PFSK-1 (cell line): Measurements from ENCODE around the gene LTB.
A peak's percentile ranks its signal among the peaks of the same experiment; 100 is the strongest.

Source experiments
- FOXP2 ChIP-seq: optimal IDR thresholded peaks from 2 replicates; pipeline ENCODE3; 2011; ENCODE audit warnings: borderline replicate concordance, control low read depth, inconsistent platforms; ENCODE audit not compliant: insufficient read depth; ENCODE audit errors: extremely low read length, extremely low read depth
- POLR2AphosphoS5 ChIP-seq: IDR thresholded peaks from 2 replicates; pipeline ENCODE4 v1.6.1; 2012; ENCODE audit warnings: low read depth, mild to moderate bottlenecking, control low read depth, low read length, moderate library complexity
- REST ChIP-seq, 2 experiments: IDR thresholded peaks; 2 replicates each; pipeline versions ENCODE4 v1.6.1 to v1.8.0; 2011 to 2012; ENCODE audit warnings: low read depth in 2 of 2, low read length in 2 of 2, control low read depth in 1 of 2, inconsistent platforms in 1 of 2, mild to moderate bottlenecking in 1 of 2, moderate library complexity in 1 of 2; ENCODE audit not compliant: insufficient read depth in 1 of 2
- SIN3A ChIP-seq: IDR thresholded peaks from 2 replicates; pipeline ENCODE4 v1.6.1; 2012; ENCODE audit warnings: mild to moderate bottlenecking, low read length, moderate library complexity, borderline replicate concordance; ENCODE audit not compliant: insufficient read depth
- TAF1 ChIP-seq: IDR thresholded peaks from 2 replicates; pipeline ENCODE4 v1.6.1; 2012; ENCODE audit warnings: low read length, control low read depth, borderline replicate concordance; ENCODE audit not compliant: insufficient read depth

LTB gene

DNA sequence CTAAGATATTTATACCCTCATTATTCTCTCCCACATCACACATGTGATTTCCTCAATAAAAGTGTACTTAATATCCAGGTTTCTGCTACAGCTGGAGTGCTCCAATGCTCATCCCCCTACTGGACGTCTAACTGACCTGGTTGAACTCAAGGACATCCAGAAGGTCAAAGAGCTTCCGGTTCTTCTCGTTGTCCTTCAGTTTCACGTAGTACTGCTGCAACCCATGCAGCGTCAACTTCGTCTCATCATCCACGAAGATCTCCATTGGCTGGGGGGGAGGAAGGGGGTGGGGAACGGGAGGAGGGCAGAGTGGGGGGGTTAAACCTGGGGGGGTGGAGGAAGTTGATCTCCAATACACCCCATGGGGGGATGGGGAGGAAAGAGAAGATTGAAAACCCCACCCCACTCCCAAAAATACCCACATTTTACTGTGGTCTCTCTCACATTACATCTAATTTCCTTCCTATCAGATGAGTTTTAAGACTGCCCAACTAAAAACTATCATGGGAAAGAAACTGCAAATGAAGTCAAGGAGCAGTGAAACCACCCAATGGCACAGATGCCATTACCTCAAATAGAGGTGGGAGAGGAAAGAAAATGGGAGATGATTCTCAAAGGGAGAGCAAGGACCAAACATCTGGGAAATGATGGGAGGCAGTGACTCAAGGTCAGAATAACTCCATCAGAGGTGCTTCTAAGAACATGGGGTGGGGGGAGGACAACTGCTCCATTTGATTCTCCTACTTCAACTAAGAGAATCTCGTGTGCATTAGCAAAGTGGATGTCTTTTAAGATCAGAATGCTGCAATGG is 49.4 kb downstream of the LTB start:
- TF ChIP-seq POLR2AphosphoS5 = peak; percentile 10; the same call in 1 of the 2 replicates
- TF ChIP-seq SIN3A = no peak

DNA sequence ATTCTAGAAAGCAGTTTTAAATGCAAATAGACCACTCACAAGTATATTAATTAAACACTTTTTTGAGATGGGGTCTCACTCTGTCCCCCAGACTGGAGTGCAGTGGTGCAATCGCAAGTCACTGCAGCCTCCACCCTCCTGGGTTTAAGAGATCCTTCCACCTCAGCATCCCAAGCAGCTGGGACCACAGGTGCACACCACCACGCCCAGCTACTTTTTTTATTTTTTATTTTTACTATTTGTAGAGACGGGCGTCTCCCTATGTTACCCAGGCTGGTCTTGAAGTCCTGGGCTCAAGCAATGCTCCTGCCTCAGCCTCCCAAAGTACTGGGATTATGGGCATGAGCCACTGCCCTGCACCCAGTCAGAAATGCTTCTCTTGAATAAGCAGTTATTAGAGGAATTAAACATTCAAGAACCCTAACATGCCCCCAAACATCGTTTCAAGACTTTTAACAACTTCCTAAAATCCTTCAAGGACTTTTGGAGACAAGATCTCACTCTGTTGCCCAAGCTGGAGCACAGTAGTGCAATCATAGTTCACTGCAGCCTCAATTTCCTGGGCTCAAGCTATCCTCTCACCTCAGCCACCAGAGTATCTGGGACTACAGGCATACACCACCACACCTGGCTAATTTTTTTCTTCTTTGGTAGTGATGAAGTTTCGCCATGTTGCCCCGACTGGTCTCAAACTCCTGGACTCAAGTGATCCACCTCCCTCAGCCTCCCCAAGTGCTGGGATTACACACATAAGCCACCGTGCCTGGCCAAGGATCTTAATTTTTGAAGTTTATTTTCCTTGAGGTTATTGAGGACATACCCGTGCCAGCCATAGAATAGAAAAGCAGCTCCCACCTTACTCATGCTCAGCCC is 50.2 kb downstream of the LTB start:
- TF ChIP-seq SIN3A (no peak), TAF1 (no peak), FOXP2 (no peak), REST (IDR thresholded peaks at IDR 0.05; ENCODE audit: insufficient read depth in 1 of 2, low read depth in 2 of 2, low read length in 2 of 2) (no peak), POLR2AphosphoS5 (no peak; the same call in 1 of the 2 replicates)

DNA sequence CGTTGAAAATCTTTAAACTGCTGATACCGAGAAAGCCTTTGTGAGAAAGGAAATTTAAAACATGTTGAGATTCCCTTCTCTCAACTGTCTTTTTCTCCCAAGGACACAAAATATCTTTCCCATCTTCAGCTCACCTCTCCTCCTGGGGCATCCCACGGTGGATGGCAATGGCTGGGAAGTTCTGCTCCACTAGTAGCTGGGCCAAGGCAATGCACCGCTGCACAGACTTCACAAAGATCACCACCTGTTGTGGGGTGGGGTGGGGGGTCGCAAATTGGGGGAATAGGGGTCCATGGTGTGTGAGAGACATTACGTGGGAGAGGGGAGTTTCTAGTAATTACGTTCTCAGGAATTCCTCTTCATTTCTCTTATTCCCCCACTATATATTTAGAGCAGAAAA is 51.1 kb downstream of the LTB start:
- TF ChIP-seq TAF1 (no peak), FOXP2 (no peak)

DNA sequence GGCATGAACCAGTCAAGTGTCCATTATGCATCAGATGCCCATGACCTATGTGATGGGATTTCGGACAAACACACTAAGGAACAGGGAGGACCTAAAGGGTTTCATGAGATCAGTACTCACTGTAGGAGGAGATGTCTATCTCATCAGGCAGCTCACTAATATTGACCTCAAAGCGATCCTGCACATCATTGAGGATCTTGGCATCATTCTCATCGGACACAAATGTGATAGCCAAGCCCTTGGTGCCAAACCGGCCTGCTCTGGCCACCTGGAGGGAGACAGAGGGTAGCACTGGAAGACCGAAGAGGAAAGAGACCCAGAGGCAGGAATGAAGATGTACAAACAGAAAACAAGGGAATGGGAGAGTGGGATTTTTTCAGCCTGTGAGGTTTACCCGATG is 51.6 kb downstream of the LTB start:
- TF ChIP-seq SIN3A (no peak), FOXP2 (no peak), TAF1 (no peak), REST (IDR thresholded peaks at IDR 0.05; ENCODE audit: insufficient read depth in 1 of 2, low read depth in 2 of 2, low read length in 2 of 2) (no peak), POLR2AphosphoS5 (no peak)
